NCI-H510A treated with DMSO at 0.1 percent for 48 hours (cell line): ENCODE results near the gene CMYA5.
A peak's percentile ranks its signal among the peaks of the same experiment; 100 is the strongest.

Experiments
- DNase-seq: peaks from one replicate; lab custom pipeline; 2025; lab: John Stamatoyannopoulos, UW

CMYA5 gene

GRCh38 chr5:79793722-79794121 lies 104.1 kb downstream of the CMYA5 start:
- no peak for DNase-seq

- DNase-seq: no peak
Observed at GRCh38 chr5:79794347-79794746, 104.7 kb downstream of the CMYA5 start.

GRCh38 chr5:79795764-79796398 lies 106.2 kb downstream of the CMYA5 start:
- no peak for DNase-seq

- DNase-seq: no peak
Observed at GRCh38 chr5:79798893-79799590, 109.4 kb downstream of the CMYA5 start.

- no peak for DNase-seq
Observed at GRCh38 chr5:79800979-79801827, 111.6 kb downstream of the CMYA5 start.

GRCh38 chr5:79802406-79802805 lies 112.8 kb downstream of the CMYA5 start:
- no peak for DNase-seq

GRCh38 chr5:79803007-79803406 lies 113.4 kb downstream of the CMYA5 start:
- DNase-seq: peak; percentile 33

- DNase-seq: no peak
Observed at GRCh38 chr5:79806741-79807140, 117.1 kb downstream of the CMYA5 start.

GRCh38 chr5:79809743-79810142 lies 120.1 kb downstream of the CMYA5 start:
- DNase-seq: no peak

GRCh38 chr5:79811081-79811480 lies 121.4 kb downstream of the CMYA5 start:
- no peak for DNase-seq

GRCh38 chr5:79811904-79812303 lies 122.3 kb downstream of the CMYA5 start:
- no peak for DNase-seq

- DNase-seq: no peak
Observed at GRCh38 chr5:79814699-79815098, 125.1 kb downstream of the CMYA5 start.

GRCh38 chr5:79816014-79816413 lies 126.4 kb downstream of the CMYA5 start:
- DNase-seq: no peak

GRCh38 chr5:79820648-79821047 lies 131.0 kb downstream of the CMYA5 start:
- no peak for DNase-seq

GRCh38 chr5:79824444-79824843 lies 134.8 kb downstream of the CMYA5 start:
- no peak for DNase-seq

- DNase-seq: no peak
Observed at GRCh38 chr5:79825802-79826201, 136.2 kb downstream of the CMYA5 start.

- DNase-seq: no peak
Observed at GRCh38 chr5:79827159-79827629, 137.6 kb downstream of the CMYA5 start.

- DNase-seq: no peak
Observed at GRCh38 chr5:79829260-79829659, 139.6 kb downstream of the CMYA5 start.

GRCh38 chr5:79831381-79832309 lies 142.0 kb downstream of the CMYA5 start:
- DNase-seq: no peak

GRCh38 chr5:79832911-79833310 lies 143.3 kb downstream of the CMYA5 start:
- DNase-seq: no peak

GRCh38 chr5:79834098-79834753 lies 144.6 kb downstream of the CMYA5 start:
- DNase-seq: no peak
